NOMO-1 treated with dmso at 0.1 percent for 144 hours (cell line): Measurements from ENCODE around the gene UEVLD.

ENCODE experiments used
- DNase-seq: peaks from one replicate; lab custom pipeline; 2025; ENCODE audit not compliant: unreplicated experiment; lab: John Stamatoyannopoulos, UW

Gene UEVLD

GRCh38 chr11:18502352-18502751 lies 86.2 kb downstream of the UEVLD start:
- DNase-seq = no peak

DNA sequence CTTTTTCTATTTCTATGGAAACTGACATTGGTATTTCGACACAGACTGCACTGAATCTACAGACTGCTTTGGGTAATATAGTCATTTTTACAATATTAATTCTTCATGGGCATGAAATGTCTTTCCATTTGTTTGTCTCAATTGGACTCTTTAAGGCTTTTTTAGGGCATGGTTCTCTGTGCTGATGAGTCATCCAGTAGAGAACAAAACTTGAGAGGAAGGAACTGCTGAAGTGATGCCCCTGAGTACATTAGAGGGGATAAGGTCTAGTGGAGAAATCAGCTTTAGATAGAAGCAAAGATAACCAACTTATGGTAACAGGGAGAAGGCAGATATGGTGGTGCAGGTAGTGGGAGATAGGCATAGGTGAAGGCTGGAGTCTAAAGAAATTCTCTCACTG lies 86.9 kb downstream of the UEVLD start:
- no peak for DNase-seq

DNA sequence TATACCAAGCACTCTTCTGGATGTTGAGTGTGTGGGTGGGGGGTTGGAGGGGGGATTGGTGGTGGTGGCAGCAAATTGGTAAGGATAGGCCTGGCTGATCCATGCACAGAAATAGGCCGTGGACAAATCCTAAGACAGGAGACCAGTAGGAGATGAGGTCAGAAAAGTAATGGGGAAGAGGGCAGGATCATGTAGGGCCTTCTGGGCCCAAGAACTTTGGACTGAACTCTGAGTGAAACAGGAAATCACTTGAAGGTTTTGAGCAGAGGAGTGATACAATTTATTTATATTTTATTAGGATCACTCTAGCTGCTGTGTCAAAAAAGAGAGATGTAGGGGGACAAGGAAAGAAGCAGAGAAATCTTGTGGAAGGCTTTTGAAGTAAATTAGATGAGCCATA lies 90.5 kb downstream of the UEVLD start:
- DNase-seq = no peak

GRCh38 chr11:18495703-18496102 lies 92.8 kb downstream of the UEVLD start:
- DNase-seq = no peak

- peak; percentile 14 for DNase-seq
Measured at GRCh38 chr11:18495271-18495670, 93.3 kb downstream of the UEVLD start.

DNA sequence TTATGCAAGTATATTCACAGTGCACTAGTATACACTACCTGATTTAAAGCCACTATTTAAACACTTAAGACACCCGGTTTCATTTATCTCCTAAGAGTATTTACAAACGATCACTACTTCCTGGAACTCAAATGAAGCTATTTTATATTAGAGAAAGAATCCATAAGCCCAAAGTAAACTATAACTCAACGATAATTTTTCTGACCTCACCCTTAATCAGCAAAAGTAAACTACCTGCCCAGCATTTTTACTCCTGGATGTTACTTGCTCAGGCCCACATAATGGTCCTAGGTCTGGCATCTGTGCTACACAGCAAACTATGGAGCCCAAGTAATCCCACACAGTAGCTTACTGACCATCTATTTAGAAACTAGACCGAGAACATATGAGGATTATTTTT lies 95.2 kb downstream of the UEVLD start:
- DNase-seq = no peak

DNA sequence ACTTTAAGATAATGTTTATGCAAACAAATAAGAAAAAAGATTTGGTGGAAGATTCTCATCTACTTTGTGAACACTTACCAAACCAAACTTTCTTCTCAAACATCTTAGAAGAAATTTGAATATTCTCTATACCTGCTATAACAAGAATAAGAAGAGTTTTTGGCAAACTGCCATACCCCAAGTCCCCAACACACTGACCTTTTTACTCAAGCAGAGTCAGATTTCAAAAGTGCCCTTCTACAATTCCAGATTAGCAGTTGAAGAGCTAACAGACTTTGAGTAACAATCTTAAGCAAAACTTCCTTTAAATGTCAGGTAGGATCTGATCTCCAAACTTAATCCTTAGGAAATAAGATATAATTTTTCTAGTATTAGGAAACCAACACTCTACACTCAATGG lies 95.6 kb downstream of the UEVLD start:
- no peak for DNase-seq

- no peak for DNase-seq
Measured at GRCh38 chr11:18491924-18492323, 96.6 kb downstream of the UEVLD start.

GRCh38 chr11:18490736-18491485 lies 97.6 kb downstream of the UEVLD start:
- no peak for DNase-seq

GRCh38 chr11:18490319-18490718 lies 98.2 kb downstream of the UEVLD start:
- no peak for DNase-seq

GRCh38 chr11:18485913-18486528 lies 102.5 kb downstream of the UEVLD start:
- DNase-seq = no peak
